NCI-H2227 treated with DMSO at 0.1 percent for 48 hours (cell line): ENCODE results near the gene ZNF888.
A peak's percentile ranks its signal among the peaks of the same experiment; 100 is the strongest.
"Not testable (repeated sequence)": the region's sequence is repeated elsewhere in the genome, so short reads cannot be mapped to it uniquely, and the experiment has no call there.

Source experiments
- DNase-seq: peaks from one replicate; lab custom pipeline; 2025; lab: John Stamatoyannopoulos, UW

Gene ZNF888

DNA sequence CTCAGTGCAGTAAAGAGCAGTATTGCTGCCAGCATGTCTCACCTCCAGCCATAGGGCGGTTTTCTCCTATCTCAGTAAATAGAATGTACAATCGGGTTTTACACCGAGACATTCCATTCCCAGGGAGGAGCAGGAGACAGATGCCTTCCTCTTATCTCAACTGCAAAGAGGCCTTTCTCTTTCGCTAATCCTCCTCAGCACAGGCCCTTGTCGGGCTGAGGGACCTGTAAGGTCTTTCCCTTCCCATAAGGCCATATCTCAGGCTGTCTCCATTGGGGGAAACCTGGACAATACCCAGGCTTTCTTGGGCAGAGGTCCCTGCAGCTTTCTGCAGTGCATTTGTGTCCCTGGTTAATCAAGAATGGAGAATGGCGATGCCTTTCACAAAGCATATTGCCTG, 50.2 kb downstream of the ZNF888 start:
- DNase-seq: not testable (repeated sequence)

DNA sequence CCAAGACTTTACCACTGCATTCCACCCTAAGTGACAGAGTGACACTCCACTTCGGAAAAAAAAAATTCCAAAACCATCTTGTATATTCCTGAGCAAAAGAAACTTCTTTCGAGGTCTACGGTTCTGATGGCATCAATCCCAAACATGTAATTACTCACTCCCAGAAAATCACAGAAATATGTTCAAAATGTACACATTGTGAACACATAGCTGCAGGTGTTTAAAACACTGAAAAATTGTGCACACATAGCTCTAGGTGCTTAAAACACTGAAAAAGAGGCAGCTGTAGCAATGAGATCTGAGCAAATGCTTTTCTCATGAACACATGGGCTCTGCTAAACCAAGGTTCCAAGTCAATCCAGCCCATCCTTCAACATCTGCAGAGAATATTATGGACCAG, 51.8 kb downstream of the ZNF888 start:
- DNase-seq: no peak

DNA sequence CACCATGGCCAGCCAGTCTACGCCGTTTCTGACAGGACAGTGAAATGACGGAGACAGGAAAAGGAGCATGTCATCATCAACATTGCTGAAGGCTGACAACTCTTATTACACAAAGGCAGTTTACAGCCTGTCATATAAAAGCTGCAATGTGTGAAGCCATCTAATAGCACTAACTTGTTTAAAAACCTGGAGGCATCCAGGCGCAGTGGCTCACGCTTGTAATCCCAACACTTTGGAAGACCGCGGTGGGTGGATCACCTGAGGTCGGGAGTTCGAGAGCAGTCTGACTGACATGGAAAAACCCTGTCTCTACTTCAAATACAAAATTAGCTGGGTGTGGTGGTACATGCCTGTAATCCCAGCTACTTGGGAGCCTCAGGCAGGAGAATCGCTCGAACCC, 55.2 kb downstream of the ZNF888 start:
- not testable (repeated sequence) for DNase-seq

DNA sequence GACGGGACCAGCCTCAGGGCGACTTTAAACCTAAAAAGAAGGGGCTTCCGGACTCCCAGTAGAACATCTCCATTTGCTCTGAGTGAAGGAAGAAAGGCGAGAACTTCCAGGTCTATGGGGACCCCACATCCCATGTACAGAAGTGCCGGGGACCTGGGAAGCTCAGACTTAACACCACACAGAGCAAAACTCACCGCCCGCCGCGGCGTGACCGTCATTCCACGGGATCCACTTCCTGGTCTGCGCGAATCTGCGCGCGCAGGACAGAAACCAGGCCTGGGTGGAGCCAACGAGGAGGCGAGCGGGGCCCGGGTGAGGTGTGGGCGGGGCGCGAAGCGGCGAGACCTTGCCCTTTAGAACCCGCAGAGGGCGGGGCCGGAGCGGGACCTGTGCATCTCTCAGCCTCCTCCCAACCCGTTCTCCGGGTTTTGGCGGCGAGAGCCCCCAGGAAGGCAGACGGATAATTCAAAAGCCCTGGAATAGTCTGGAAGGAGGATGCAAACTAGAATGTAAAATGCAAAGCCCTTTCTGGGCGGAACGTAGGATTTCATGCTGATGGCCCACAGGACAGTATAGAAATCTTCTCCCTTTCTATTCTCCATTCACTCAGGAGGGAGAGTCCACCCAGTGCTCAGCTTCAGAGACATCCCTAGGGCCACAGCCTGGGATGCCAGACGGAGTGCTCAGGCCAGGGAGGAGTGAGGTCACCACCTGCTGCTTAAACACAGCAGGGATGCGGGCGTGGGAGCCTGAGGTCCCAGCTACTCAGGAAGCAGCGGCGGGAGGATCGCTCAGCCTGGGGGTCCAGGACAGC, 65.6 kb downstream of the ZNF888 start, which contains the start of gene ZNF468:
TSS of gene ZNF468 (minus strand) at position 242 of the 814 bp plus-strand sequence. CDS start 3,347 bp downstream, outside the sequence.
- DNase-seq: peak; percentile 95

DNA sequence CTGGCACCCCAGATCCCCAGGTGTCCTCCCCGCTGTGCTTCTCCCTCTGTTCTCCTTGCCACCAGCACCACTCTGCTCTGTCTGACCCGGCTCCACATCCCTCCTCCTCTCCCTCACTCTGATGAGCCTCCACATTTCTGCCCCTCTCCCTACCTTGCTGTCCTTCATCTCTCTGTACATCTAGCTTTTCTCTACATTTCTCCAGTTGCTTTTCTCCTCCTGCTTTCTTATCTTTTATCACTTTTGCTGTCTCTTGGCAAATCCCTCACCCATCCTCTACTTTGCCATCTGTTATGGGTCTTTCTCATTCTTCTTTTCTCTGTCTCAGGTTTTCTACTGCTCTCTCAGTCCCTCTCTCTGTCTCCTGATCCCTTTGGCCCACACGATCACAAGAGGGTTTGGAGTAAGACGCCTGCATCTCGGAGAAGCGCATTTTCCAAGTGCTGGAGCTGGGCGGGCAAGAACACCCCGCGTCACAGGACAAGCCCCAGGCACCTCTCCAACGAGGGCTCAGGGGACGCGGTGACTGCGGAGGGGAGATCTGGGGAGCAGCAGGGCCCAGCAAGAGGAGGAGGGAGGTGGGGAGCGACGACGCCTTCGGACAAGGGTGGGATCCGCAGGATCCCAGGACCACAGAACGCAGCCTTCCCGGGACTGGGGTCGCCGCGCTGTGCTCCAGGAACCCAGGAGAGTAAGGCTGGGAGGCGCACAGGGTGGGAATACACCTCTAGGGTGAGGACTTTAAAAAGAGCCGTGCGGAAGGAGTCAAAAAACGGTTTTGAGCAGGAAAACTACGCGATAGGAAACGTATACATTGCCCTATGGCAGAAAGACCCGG, 66.5 kb downstream of the ZNF888 start:
- DNase-seq: not testable (repeated sequence)
